HG03521 (cell line): ENCODE results near the gene UNC13A.
"Not testable (repeated sequence)": the region's sequence is repeated elsewhere in the genome, so short reads cannot be mapped to it uniquely, and the experiment has no call there.

ENCODE experiments used
- ATAC-seq: cut with Tn5 transposase; IDR thresholded peaks from one replicate; pipeline ENCODE4 v1.9.1; 2021; ENCODE audit warnings: mild to moderate bottlenecking, moderate library complexity; ENCODE audit not compliant: unreplicated experiment

Gene UNC13A

DNA sequence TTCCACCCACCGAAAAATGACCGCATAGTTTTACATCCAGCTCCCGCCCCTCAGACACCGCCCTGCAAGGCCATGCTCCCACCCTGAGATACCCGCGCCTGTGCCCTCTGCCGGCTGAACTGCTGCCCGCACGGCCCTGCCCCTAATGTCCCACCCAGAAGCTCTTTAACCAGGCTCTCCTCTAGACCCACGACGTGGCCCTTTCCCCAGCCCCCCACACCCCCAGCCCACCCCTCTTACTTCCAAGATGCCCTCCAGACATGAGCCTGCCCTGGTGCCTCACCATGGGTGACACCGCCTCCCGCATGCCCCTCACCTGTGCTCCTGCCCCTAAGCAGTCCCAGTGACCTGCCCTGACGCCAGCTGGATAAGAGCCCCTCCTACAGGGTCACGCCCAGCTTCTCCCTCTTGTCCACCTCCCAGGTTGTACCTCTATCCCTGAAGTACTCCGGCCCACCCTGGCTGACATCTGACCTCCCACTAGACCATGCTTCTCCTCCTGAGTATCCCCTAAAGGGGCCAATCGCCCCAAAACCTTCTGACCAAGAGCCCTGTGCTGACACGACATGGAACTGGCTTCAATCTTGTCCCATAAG, 81.5 kb downstream of the UNC13A start:
- ATAC-seq: no peak

GRCh38 chr19:17605761-17606589, 82.2 kb downstream of the UNC13A start:
- peak; percentile 62 for ATAC-seq

GRCh38 chr19:17605117-17605516, 83.0 kb downstream of the UNC13A start:
- no peak for ATAC-seq

- no peak for ATAC-seq
These were observed 83.7 kb downstream of the UNC13A start for GRCh38 chr19:17604372-17605025.

GRCh38 chr19:17602872-17603510, 85.2 kb downstream of the UNC13A start:
- no peak for ATAC-seq

- ATAC-seq: no peak
These were observed 85.9 kb downstream of the UNC13A start for GRCh38 chr19:17602217-17602616.

DNA sequence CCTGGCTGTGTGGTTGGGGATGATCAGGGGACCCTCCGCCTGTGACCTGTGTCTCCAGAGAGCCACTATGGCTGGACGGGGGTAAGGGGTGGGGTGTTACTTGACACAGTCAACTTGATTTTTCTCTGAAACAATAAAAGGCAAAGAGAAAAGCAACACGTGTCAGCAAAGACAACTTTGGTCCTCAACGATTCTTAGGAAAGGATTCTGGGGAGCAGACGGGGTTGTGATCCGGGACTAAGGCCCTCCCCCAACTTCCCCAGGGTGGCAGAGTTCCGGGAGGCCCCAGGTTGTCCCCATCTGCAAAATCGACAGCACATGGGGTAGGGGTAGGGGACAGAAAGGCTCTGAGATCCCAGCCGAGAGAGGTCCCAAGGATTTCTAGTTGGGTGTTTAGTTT, 86.5 kb downstream of the UNC13A start:
- ATAC-seq: no peak

DNA sequence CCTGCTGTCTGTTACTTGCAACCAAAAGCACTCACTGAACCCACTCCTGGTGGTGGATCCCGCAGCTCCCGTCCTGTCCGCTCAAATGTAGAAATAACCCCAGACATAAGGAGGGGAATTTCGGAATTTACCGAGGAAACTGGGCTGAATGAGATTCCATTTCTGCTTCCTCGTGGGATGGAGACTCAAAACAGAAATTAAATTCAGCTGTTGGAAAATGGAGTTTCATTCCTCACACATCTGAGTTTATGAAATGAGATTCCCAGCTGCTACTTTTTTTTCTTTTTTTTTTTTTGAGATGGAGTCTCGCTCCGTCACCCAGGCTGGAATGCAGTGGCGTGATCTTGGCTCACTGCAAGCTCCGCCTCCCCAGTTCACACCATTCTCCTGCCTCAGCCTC, 88.4 kb downstream of the UNC13A start:
- no peak for ATAC-seq

GRCh38 chr19:17598953-17599352, 89.2 kb downstream of the UNC13A start:
- no peak for ATAC-seq

DNA sequence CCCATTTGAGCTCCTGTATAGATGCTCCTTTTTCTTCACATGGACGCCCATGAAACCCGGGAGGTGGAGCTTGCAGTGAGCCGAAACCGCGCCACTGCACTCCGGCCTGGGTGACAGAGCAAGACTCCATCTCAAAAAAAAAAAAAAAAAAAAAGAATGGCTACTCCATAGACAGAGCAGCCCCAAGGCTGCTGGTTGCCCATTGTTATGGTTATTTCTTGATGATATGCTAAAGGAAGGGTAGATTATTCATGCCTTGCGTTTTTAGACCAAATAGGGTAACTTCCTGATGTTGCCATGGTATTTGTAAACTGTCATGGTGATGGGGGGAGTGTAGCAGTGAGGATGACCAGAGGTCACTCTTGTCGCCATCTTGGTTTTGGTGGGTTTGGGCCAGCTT, 90.1 kb downstream of the UNC13A start:
- ATAC-seq: not testable (repeated sequence)

GRCh38 chr19:17594296-17594695, 93.9 kb downstream of the UNC13A start:
- not testable (repeated sequence) for ATAC-seq

DNA sequence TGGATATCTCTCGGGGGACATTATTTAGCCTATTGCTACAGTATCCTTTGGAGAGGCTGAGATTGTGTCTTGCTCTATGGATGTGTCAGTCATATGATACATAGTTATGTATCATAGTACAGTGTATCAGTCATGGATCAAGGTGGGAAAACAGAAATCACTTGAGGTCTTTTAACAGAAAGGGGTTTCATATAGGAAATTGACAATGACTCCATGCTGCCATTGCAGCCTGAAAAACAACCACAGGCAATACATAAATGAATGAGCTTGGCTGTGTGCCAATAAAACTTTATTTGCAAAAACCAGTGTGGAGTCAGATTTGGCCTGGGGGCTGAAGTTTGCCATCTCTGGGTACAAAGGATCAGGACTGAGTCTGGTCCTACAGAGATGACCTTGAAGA, 97.3 kb downstream of the UNC13A start:
- ATAC-seq: no peak

DNA sequence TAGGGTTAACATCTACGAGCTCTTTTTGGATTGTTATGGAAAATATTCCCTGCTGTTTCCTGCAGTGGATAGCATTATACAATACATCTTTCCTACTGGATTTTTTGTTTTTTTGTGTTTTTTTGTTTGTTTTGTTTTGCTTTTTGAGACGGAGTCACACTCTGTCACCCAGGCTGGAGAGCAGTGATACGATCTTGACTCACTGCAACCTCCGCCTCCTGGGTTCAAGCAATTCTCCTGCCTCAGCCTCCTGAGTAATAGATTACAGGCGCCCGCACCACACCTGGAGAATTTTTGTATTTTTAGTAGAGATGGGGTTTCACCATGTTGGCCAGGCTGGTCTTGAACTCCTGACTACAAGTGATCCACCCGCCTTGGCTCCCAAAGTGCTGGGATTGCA, 102.8 kb downstream of the UNC13A start:
- ATAC-seq: not testable (repeated sequence)

GRCh38 chr19:17584132-17584531, 104.0 kb downstream of the UNC13A start:
- no peak for ATAC-seq

DNA sequence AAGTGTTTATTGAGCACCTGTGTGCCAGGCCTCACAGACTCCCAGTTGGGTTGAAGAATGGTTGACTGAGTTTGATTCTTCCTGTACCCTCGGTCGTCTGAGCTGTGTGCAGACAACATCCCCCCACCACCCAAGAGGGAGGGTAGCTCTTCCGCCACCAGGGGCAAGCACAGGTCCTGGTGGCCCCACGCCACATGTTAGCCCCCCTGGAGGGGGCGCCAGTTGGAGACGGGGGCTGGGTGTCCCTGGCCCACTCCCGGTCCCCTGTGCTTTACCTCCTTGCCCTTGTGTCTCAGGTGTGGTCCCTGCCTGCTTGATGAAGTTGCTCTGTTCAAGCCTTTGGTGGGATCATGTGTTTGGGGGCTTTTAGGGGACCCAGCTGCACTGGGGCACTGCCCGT, 105.5 kb downstream of the UNC13A start:
- ATAC-seq: no peak

DNA sequence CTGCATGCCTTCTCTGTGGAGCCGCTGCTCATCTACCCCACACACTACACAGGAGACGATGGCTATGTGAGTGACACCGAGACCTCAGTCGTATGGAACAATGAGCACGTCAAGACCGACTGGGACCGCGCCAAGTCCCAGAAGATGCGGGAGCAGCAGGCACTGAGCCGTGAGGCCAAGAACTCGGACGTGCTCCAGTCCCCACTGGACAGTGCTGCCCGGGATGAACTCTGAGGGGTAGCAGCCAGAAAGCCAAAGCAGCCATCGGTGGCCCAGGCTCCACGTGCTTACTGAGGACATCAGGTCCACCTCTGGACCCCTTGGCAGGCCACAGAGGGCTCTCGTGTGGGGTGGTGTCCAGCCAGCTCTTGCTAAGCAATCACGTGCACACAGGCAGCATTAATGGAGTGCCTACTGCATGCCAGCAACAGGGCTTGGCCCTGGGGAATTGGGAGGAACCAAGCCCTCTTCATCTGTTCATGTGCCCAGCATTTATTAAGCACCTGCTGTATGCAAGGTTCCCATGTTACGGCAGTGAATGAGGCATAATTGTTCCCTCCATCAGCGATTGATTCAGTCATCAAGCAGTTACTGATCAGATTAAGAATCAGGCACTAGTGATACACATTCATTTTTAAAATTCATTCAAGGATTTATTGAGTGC, 106.8 kb downstream of the UNC13A start:
- ATAC-seq: no peak

DNA sequence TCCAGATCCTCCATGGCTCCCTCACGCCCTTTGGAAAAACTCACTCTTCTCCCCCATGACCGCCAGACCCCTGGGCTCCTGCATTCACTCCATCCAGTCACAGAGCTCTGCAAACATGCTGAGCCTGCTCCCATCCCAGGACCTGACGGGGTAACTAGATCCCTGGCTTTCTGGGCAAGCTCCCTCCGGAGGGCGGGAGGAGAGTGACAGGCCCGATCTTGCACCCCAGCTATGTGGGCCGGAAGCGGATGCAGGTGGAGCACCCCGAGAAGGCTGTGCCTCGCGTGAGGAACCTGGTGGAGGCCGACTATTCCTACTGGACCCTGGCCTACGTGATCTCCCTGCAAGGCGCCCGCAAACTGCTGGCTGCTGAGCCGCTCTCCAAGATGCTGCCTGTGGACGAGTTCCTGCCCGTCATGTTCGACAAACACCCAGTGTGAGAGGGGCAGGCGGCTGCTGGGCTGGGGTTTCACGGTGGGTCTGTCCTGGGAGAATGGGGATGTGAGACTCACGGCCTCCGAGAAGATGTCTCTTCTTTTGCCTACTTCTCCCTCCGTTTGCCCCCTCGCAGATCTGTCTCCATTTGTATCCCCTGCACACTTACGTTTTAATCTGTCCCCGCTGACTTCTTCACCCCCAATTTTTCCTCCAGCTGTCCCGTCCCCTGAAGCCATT, 107.5 kb downstream of the UNC13A start:
- ATAC-seq: no peak

DNA sequence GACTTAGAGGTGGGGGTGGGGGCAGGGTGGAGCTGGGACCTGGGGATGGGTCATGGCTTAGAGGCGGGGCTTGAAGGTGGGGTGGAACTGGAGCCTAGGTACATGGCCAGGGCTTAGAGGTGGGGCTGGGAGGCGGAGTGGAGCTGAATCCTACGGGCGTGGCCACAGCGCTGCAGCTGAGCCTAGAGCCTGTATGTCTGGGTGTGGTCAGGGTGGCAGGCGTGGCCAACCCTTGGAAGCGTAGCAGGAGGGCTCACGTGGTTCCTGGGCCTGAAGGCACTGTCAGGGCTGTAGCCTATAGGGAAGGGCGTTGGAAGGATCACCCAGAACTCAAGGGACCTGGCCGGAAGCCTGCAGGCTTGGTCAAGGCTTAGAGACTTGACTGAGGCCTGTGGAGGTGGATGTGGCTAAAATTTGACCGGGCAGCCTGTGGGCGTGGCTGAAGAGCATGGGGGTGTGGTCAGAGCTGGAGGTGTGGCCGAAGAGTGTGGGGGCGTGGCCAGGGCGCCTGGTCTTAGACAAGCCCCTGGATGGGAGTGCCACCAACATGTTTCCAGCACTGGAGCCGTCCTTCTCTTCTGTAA, 108.4 kb downstream of the UNC13A start:
- no peak for ATAC-seq

DNA sequence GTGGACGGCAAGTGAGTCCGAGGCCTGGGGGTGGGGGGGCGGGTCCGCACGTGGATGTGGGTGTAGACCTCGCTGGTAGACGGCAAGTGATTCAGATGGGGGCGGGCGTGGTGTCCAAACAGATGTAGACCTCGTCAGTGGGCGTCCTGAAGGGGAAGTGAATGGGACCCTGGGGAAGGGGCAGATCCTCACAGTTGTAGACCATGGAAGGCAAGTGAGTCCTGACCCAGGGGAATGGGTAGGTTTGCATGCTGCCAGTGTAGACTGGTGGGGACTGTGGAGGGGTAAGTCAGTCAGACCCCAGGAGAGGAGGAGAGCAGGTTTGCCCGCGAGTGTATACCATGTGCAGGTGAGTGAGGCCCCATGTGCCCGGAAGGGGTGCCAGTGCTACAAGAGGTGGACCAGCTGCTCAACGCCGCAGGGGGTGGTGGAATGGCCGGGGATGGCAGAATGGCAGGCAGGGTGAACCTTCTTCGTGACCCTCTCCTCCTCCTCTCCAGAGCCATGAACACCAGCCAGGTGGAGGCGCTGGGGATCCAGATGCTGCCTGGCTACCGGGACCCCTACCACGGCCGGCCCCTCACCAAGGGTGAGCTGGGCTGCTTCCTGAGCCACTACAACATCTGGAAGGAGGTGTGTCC, 110.6 kb downstream of the UNC13A start:
- ATAC-seq: no peak
